GM12873 (cell line): Measurements from ENCODE around the gene SLC13A4.

ENCODE experiments used
- TF ChIP-seq, protein P1 (sequence below): IDR thresholded peaks from 2 replicates; pipeline ENCODE4 v1.5.1; 2012; ENCODE audit warnings: low read depth, mild to moderate bottlenecking, moderate library complexity, low read length, control low read depth; ENCODE audit not compliant: insufficient read depth; ENCODE audit errors: missing control alignments

SLC13A4 gene

DNA sequence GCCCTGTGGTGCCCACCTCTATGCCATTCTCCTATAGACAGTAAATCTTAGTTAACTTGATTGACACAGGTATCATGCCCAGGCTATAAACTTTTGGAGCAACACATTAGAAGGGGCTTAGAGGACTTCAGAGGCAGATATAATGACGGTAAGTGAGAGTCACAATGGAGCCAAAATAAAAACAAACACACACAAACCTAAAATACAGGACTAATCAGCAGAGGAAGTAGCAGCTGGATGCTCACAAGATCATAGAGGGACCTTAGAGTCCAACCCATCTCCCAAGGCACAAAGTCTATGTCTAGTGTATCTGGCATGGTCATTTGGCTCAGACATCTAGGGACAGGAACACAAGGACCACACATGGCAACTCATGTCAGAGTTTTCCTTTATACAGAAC is 12.3 kb downstream of the SLC13A4 start:
- TF ChIP-seq, protein P1, sequence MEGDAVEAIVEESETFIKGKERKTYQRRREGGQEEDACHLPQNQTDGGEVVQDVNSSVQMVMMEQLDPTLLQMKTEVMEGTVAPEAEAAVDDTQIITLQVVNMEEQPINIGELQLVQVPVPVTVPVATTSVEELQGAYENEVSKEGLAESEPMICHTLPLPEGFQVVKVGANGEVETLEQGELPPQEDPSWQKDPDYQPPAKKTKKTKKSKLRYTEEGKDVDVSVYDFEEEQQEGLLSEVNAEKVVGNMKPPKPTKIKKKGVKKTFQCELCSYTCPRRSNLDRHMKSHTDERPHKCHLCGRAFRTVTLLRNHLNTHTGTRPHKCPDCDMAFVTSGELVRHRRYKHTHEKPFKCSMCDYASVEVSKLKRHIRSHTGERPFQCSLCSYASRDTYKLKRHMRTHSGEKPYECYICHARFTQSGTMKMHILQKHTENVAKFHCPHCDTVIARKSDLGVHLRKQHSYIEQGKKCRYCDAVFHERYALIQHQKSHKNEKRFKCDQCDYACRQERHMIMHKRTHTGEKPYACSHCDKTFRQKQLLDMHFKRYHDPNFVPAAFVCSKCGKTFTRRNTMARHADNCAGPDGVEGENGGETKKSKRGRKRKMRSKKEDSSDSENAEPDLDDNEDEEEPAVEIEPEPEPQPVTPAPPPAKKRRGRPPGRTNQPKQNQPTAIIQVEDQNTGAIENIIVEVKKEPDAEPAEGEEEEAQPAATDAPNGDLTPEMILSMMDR, result no peak

DNA sequence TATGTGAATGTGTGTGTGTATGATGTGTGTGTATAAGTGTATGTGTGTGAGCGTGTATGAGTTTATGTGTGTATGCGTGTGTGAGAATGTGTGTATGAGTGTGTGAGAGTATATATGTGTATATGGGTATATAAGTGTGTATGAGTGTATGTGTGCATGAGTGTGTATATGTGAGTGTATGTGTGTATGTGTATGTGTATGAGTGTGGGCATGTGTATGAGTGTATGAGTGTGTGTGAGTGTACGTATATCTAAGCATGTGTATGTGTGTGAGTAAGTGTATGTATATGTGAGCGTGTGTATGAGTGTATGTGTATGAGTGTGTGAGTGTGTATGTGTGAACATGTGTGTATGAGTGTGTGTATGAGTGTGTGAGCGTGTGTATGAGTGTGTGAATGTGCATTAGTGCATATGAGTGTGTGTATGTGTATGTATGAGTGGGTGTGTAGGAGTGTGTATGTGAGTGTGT is 12.9 kb downstream of the SLC13A4 start:
- TF ChIP-seq, protein P1, result no peak

DNA sequence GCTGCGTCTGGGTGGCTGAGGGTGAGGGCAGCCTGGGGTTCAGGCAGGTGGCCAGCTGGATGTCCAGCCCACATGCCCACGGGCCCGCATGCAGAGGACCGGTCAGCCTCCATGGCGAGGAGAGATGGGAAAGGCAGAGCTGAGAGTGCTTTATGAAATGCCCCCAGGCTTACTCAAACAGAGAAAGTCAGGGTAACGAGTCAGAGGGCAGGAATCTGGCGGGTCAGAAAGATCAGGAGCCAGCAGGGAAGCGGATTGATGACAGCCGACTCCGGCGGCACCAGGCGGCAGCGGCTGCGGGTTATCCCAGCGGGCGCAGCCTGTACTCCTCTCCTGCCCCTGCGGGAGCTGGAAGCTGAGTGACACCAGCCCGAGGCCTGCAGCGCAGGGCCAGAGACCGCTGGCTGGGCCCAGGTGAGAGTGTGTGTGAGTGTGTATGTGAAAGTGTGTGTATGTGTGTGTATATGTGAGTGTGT is 13.4 kb downstream of the SLC13A4 start:
- TF ChIP-seq, protein P1, result no peak

DNA sequence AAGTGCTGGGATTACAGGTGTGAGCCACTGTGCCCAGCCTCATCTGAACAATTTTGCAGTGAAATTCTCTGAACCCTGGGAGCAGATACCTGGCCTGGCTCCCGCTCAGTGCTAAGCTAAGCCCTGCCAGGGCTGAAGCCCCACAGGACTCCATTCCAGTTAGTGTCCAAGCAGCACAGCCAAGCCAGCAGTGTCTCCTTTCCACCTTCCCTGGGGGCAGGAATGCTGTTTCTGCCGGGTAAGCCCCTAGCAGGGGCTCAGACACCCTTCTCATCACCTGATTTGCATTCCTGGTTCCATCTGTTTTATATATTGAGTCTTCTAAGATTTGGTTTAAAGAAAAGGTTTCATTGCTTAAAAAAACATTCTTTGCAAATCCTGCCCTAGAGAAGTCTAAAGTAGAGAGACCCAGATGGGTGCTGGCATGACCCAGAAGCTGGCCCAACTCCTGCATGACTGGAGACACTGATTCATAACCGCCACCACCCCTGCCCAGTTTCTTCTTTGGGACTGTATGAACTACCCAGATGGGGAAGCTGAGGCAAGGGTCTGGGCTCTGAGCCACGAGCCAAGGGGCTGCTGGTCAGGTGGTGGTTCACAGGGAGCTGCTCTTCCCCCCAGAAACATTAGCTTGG is 14.0 kb downstream of the SLC13A4 start:
- TF ChIP-seq, protein P1, result no peak

DNA sequence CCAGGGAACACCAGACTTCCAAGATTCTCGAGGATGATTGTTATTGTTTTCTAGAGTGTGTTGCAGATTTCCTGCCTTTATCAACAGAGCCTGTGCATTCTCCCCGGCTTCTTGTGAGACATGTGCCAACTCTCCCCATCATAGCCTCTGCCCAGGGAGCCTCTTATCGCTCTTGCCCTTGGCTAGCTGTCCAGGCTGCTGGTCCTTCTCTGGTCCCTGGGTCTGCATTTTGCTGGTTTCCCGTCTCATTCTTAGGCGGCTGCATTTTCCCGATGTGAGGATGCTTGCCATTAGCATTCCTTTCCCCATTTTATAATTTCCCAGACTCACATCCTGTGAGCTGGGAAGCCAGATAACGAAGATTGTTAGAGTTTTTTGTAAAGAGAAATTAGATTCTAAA is 15.2 kb downstream of the SLC13A4 start:
- TF ChIP-seq, protein P1, result no peak

DNA sequence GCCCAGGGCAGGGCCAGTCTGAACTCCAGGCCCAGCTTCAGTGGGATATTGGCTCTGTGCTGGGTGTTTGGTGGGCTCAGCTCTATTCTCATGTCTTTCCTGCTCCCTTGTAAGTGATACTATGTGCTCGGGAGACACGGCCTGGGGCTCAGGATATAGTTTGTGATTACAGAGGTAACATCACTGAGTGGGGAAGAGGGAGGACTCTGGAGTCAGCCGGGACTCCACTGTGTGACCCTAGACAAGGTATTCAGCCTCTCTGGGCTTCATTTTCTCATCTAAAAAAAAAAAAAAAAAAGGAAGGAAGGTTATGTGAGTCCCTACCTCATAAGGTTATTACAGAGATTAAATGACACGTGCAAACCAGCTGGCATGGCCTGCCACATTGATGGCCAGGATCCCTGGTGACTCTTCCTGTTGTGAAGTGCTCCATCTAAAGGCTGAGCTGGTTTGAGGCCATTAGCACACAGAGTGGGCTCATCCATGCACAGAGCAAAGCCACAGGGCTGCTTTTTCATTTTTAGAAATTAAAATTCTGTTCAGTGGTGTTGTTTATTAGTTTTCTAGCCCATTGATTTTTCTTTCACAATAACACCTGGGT is 15.7 kb downstream of the SLC13A4 start:
- TF ChIP-seq, protein P1, result no peak

DNA sequence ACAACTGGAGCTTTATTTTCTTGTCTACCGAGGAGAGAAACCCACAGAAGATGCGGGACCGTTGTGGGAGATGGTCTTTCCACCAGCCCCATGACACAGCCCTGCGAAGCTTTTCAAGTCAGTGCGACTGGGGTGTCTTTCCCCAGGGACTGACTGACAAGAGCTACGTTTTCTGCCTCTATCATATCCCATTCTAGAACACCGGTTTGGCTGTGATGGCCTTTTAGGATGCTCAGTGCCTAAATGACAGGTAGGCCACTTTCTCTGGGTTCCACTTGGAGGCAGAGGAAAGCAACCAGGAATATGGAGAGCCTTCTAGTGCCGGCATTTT is 16.9 kb downstream of the SLC13A4 start:
- TF ChIP-seq, protein P1, result no peak
